Stimulated activated CD8-positive, alpha-beta memory T cell treated with anti-CD3 and anti-CD28 coated beads, Interleukin-12 subunit alpha, Interleukin-12 subunit beta, amount 100 ng/mL, for 24 hours (primary cell): ENCODE data around the gene RNU1-3.
A peak's percentile ranks its signal among the peaks of the same experiment; 100 is the strongest.
"Not testable (repeated sequence)": the region's sequence is repeated elsewhere in the genome, so short reads cannot be mapped to it uniquely, and the experiment has no call there.

ENCODE experiments used
- DNase-seq: peaks from one replicate; pipeline ENCODE4 v3.0.0-alpha.2; 2020; ENCODE audit errors: extremely low read depth

The RNU1-3 gene

DNA sequence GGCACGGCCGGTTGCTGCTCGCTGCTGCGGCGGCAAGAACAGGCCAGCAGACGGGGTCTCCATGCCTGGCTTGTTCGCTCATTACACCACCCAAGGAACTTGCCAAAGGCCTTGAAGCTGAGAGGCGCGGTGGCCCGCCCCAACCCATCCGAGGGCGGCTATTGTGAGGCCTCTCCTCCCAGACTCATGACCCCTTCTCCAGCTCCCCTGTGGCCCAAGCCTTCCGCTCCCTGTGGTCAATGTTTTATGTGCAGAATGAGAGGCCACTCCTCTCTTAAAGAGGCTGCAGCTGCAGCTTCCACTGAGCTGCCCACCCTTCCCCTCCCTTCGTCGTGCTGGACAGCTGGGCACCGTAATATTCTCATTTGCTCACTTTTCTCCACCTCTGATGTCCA, 27.6 kb upstream of the RNU1-3 start:
- DNase-seq: not testable (repeated sequence)

GRCh38 chr1:16693449-16694307, 26.9 kb upstream of the RNU1-3 start:
- DNase-seq: not testable (repeated sequence)

GRCh38 chr1:16692717-16693448, 26.1 kb upstream of the RNU1-3 start:
- DNase-seq: not testable (repeated sequence)

DNA sequence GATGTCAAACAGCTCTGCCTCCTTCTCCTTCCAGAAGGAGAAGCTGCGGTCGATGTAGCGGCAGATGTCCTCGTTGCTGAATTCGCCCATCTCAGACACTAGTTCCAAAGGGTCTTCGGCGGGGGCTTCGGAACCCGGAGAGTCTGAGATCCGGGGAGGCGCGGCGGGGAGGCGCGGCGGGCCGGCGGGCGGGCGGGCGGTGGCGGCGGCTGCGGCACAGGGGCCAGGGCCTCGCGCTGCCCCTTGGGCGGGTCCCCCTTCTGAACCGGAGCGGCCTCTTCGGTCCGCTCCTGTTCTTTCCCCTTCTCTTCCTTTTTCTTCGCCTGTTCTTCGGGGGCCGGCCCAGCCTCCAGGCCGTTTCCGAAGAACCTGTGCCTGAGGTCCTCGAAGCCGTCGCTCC, 25.5 kb upstream of the RNU1-3 start:
- not testable (repeated sequence) for DNase-seq

- not testable (repeated sequence) for DNase-seq
Measured at GRCh38 chr1:16690971-16691682, 24.4 kb upstream of the RNU1-3 start.

DNA sequence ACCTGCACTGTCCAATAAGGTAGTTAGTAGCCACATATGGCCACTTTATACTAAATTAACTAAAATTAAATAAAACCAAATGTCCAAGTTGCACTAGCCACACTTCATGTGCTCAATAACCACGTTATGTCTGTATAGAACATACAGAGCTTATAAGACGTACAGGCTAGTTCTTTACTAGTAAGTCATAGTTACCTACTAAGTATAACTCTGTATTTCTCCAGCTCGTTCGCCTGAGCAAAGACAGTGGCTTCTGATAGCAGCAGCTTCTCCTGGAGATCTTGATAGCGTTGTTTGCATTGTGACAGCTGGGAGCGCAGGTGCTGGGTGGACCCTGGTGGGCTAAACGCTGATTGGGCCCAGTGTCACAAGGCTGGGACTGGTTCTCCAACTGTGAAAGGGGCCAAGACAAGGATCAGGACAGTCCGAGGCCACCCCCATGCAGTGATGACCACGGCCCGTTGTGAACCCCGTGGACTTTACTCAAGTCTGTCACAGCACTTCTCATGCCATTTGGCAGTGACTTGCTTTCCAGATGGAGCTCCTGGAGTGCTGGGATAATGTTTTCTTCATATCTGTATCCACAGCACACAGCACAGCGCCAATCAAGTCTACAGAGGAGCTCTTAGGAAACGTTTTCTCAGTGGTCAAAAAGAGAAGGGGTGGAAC, 20.5 kb upstream of the RNU1-3 start:
- not testable (repeated sequence) for DNase-seq

DNA sequence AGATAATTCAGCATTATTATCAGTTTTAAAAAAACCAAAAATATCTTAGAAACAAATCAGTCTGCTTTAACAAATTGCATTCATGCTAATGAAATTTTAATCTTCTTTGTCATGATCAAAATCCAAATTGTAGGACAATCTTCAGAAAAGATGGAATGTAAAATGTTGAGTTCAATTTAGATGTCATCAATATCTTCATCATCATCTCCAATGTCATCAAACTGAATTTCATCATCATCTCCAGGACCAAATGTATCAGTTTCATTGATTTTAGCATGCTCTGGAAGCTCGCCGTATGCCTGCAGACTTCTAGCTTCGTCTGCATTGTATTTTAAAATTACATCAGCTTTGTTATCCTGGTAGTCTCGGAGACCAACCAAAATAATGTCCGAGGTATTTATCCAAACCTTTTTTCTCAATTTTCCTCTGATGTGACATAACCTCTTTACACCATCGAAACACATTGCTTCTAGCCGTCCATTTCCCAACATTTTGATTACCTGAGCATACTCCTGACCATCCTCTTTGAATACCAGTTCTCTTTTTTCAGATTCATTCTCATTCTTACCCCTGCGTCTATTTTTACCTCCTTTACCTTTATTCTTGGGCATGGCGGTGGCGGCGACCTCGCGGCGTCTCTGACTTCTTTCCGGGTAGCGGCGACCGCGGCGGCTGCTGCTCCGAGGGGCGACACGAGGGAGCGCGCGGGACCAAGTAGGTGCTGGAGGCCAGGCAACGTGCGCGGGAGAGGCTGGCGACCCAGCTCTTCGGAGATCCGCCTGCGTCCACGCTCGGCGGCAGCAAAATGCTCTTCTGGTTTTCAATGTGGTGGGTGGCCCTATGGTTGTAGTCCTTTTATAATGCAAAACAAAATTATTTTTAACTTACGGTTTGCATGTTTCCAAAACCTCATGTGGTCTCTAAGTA, 19.0 kb upstream of the RNU1-3 start:
- DNase-seq: not testable (repeated sequence)

- not testable (repeated sequence) for DNase-seq
Measured at GRCh38 chr1:16684738-16685337, 18.1 kb upstream of the RNU1-3 start.

- not testable (repeated sequence) for DNase-seq
Measured at GRCh38 chr1:16684152-16684551, 17.4 kb upstream of the RNU1-3 start.

- DNase-seq: not testable (repeated sequence)
Measured at GRCh38 chr1:16682803-16683202, 16.1 kb upstream of the RNU1-3 start.

DNA sequence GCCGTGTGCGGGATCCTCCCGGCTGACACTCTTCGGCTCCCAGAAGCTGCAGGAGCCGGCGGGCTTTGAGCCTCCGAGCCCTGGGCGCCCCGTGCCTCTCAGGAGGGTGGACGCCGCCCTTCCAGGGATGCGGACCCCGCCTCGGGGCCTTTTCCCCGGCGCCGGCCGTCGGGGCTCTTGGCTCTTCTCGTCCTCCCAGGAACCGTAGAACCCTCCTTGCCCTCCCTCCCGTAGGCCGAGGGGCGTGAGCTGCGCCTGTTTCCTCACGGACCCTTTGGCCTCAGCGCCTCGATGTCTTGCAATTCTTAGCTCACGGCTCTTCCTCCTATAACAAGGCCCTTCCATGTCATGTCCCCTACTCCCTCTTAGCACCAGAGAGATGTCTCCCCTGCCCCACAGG, 13.6 kb upstream of the RNU1-3 start:
- not testable (repeated sequence) for DNase-seq

- peak; percentile 26 for DNase-seq
Measured at GRCh38 chr1:16677552-16678431, 11.0 kb upstream of the RNU1-3 start.

- DNase-seq: not testable (repeated sequence)
Measured at GRCh38 chr1:16676661-16677523, 10.1 kb upstream of the RNU1-3 start.

DNA sequence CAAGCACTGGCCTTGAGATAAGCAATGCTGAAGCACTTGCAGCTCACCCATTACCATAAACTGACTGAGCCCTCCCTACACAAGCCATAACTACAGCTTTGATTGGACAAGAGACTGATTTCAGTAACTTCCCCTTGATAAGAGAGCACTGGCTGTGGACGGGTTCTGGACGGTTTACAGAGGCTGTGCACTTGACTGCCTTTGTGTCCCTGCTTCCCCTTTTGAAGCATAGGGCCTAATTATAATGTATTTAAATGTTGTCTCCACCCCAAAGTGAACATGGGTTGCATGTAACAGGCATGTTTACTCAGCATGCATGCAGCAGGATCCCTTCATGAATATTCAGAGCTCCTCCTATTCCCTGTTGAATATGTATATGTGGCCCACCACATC, 8.4 kb upstream of the RNU1-3 start:
- not testable (repeated sequence) for DNase-seq

DNA sequence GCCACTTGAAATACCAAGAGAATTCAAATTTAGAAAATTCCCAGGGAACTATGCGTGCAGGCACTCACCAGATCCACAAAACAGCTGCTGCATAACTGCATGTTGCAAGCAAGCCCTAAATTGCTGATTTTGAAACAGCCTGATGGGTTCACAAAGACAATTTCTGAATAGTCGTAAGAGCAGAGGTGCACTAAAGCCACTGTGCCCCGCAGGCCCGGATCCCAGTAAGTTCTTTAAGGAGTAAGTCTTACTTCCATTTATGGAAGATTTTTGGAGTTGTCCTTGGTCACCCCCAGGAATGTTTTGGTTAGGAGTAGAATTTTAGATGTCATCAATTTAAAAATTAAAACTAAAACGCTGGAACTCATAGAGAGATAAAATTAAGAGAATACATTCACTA, 7.2 kb upstream of the RNU1-3 start:
- DNase-seq: not testable (repeated sequence)

- not testable (repeated sequence) for DNase-seq
Measured at GRCh38 chr1:16665836-16666235, 912 bp downstream of the RNU1-3 start.

- not testable (repeated sequence) for DNase-seq
Measured at GRCh38 chr1:16658234-16658633, 8.5 kb downstream of the RNU1-3 start.
